WERI-Rb-1 (cell line): ENCODE data around the gene SVIL.
"Not testable (repeated sequence)": the region's sequence is repeated elsewhere in the genome, so short reads cannot be mapped to it uniquely, and the experiment has no call there.

Experiments used
- DNase-seq: peaks from one replicate; pipeline ENCODE4 v3.0.0-alpha.2; 2020
- H3K27ac ChIP-seq: fragments of 250-450 bp; sonication (Bioruptor Pico); 2 replicates; pipeline ENCODE4 v1.5.1; 2020; ENCODE audit warnings: mild to moderate bottlenecking, moderate library complexity
- H3K27me3 ChIP-seq: fragments of 250-450 bp; sonication (Bioruptor Pico); 2 replicates; pipeline ENCODE4 v1.5.1; 2021; ENCODE audit warnings: mild to moderate bottlenecking, low read depth, moderate library complexity; ENCODE audit not compliant: insufficient read depth, severe bottlenecking
- H3K36me3 ChIP-seq: fragments of 250-450 bp; sonication (Bioruptor Pico); 2 replicates; pipeline ENCODE4 v1.5.1; 2020; ENCODE audit warnings: mild to moderate bottlenecking, moderate library complexity
- H3K4me3 ChIP-seq: 2 replicates; pipeline ENCODE4 v1.5.1; 2011; ENCODE audit warnings: low read depth, mild to moderate bottlenecking, control low read depth, low read length
- H3K9me3 ChIP-seq: fragments of 250-450 bp; sonication (Bioruptor Pico); 2 replicates; pipeline ENCODE4 v1.5.1; 2021; ENCODE audit warnings: mild to moderate bottlenecking, moderate library complexity; ENCODE audit not compliant: severe bottlenecking
- TF ChIP-seq, protein P1 (sequence below): IDR thresholded peaks from 2 replicates; pipeline ENCODE4 v1.5.1; 2011; ENCODE audit warnings: low read depth, mild to moderate bottlenecking, control low read depth, inconsistent platforms, low read length

SVIL gene

DNA sequence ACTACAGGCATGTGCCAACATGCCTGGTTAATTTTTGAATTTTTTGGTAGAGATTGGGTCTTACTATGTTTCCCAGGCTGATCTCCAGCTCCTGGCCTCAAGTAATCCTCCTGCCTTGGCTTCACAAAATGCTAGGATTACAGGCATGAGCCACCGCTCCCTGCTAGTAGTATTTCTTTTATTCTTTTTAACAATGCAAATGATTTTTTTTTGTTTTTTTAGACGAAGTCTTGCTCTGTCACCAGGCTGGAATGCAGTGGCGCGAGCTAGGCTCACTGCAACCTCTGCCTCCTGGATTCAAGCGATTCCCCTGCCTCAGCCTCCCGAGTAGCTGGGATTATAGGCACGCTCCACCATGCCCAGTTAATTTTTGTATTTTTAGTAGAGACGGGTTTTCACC lies 58.1 kb downstream of the SVIL start:
- TF ChIP-seq, protein P1, sequence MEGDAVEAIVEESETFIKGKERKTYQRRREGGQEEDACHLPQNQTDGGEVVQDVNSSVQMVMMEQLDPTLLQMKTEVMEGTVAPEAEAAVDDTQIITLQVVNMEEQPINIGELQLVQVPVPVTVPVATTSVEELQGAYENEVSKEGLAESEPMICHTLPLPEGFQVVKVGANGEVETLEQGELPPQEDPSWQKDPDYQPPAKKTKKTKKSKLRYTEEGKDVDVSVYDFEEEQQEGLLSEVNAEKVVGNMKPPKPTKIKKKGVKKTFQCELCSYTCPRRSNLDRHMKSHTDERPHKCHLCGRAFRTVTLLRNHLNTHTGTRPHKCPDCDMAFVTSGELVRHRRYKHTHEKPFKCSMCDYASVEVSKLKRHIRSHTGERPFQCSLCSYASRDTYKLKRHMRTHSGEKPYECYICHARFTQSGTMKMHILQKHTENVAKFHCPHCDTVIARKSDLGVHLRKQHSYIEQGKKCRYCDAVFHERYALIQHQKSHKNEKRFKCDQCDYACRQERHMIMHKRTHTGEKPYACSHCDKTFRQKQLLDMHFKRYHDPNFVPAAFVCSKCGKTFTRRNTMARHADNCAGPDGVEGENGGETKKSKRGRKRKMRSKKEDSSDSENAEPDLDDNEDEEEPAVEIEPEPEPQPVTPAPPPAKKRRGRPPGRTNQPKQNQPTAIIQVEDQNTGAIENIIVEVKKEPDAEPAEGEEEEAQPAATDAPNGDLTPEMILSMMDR, result no peak
- H3K9me3 ChIP-seq, result no peaks in the 10 kb centered on the region
- DNase-seq, result no peak
- no peaks in the 10 kb centered on the region for H3K27me3 ChIP-seq
- no peak overlapping the region for H3K4me3 ChIP-seq
- no peak overlapping the region for H3K27ac ChIP-seq
- H3K36me3 ChIP-seq, result no peaks in the 10 kb centered on the region

DNA sequence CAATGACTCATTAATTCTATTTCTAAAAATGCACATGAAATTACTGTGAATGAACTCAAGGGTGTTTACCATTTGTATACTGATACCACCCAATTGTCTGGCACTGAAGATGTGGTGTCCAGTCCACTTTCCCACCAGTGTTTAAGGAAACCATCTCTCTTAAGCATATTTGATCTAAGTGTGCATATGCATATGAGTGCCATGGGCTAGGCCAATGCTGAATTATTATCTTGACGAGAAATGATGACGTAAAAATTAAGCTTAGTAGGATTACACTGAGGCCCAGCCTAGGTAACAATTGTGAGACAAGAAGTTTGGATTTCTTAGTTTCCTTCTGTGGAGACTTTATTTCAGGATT lies 59.7 kb downstream of the SVIL start:
- H3K9me3 ChIP-seq, result no peaks in the 10 kb centered on the region
- TF ChIP-seq, protein P1, result no peak

DNA sequence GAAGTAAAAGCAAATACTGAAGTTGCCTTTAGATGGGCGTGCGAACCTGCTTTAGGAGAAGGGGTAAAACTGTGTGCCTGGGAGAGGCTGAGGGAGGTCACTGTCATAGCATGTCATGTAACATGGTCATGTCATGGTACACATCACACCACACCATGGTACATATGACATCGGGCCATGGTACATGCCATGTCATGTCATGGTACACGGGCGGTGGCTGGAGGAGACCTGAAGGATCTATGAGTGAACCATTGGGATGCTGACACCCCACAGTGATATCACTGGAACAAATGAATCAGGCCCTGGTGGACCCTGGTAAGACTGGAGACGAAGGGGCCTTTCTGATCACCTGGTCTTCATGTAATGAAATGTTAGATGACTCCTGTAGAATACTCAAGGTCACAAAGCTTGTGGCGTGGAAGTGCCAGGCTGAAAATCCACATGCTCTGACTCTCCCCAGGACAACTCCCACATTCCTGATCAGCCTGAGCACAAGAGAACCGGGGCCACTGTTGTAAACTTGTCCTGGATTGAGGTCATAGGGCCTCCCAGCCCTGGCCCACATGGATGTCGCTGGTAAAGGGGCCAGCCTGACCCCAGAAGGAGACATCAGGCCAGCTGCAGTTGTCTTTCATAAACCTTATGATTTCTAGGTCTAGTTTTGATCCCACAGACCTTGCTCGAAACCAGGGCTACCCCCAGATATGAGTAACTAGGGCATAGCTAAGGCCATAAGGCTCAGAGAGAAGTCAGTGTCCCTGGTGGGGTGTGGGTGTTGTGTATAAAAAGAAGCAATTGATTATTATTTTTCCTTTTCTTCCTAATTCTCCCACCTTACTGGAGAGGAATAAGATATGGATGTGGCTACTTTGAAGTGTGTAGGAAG lies 60.3 kb downstream of the SVIL start:
- H3K27me3 ChIP-seq, DNase-seq, H3K9me3 ChIP-seq, H3K36me3 ChIP-seq, H3K4me3 ChIP-seq, H3K27ac ChIP-seq: not testable (repeated sequence)

More for the DNA sequence above, 59.7 kb downstream of the SVIL start:
- no peak overlapping the region for H3K27ac ChIP-seq
- H3K36me3 ChIP-seq, result no peaks in the 10 kb centered on the region
- no peaks in the 10 kb centered on the region for H3K27me3 ChIP-seq
- no peak overlapping the region for H3K4me3 ChIP-seq
- DNase-seq, result no peak

DNA sequence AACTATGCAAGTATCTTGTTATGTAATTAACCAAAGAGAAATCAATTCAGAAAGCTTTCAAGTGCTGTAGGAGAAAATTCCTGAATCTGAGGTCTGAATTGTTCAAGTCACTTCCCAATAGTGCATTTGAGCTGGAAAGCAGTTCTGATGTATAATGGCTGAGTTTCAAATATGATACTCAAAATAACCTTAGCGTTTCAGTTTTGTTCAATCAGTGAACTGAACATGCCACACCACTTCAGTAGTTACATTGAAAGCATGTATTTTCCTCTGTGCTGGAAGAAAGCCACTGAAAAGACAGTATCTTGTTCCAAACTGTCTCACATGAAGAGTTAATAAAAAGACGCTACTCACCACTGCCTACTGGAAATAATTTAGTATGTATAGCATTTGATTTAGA lies 64.5 kb downstream of the SVIL start:
- not testable (repeated sequence) for DNase-seq, H3K9me3 ChIP-seq, H3K27me3 ChIP-seq, H3K4me3 ChIP-seq, H3K27ac ChIP-seq, H3K36me3 ChIP-seq

DNA sequence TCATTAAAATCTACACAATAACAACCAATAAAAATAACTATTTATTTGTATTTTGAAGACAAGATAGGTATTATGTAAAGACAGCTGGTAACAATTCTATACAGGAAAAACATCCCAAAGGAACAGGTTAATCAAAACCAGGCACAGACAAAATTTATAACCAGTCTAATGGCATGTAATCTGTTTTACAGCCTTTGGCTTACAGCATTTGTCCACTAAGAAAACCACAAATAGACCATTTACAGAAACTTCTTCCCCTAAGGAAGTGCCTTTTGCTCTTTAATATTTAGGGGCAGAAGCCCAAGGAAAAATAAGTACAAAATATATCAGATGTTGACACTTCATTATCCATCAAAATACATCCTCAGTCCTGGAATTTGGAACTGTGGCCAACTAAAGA lies 65.0 kb downstream of the SVIL start:
- Histone ChIP-seq H3K4me3 (no peak overlapping the region), H3K9me3 (no peaks in the 10 kb centered on the region), H3K36me3 (no peaks in the 10 kb centered on the region), H3K27ac (no peak overlapping the region), H3K27me3 (no peaks in the 10 kb centered on the region)
- TF ChIP-seq, protein P1, result no peak
- DNase-seq, result no peak

DNA sequence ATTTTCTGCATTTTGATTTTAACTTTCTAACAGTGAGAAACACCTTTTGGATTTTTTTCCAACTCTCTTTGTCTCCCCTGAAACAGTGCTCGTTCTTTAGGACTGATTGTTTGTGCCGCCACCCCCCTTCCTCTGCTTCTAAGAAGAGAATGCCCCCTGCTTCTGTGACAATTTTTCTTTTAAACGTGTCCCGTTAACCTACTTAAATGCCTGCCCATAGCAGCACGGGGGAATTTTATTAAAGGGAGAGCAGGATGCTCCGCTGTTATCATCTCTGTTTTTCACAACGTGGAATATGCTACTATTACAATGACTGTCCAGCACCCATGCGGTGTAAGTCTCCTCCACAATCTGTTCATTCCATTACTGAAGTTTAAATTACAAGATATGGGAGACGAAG lies 67.8 kb downstream of the SVIL start:
- no peak overlapping the region for H3K27ac ChIP-seq
- H3K27me3 ChIP-seq, result no peaks in the 10 kb centered on the region
- H3K9me3 ChIP-seq, result no peaks in the 10 kb centered on the region
- TF ChIP-seq, protein P1, result no peak
- DNase-seq, result no peak
- H3K36me3 ChIP-seq, result no peaks in the 10 kb centered on the region
- no peak overlapping the region for H3K4me3 ChIP-seq

DNA sequence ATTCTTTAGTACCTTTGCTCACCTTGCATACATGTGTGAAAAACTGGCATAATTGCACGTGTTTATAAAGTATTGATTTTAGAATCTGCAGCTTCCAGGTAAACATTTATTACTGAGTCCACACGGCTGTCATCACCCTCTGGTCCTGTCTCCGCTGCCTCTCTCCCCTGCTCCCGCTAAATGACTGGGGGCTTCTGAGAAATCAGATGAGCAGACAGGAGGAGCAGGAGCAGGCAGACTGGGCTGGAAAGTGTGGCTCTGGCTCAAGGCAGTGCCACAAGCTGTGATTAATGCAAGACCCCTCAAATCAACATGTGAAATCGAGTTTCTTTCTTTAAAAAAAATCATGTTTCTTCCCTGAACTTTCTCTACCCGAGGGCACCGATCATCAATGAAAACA lies 68.6 kb downstream of the SVIL start:
- H3K27me3 ChIP-seq, H3K27ac ChIP-seq, H3K9me3 ChIP-seq, DNase-seq, H3K4me3 ChIP-seq, H3K36me3 ChIP-seq: not testable (repeated sequence)
